Duodenal mucosa (tissue), 2 donors: ENCODE measurements around the gene USP53.

Experiments used
- H3K27ac ChIP-seq: one replicate; pipeline ENCODE4 v1.7.0; 2013; ENCODE audit warnings: low read depth, low read length
- H3K27me3 ChIP-seq, 2 donors: one replicate each; pipeline ENCODE4 v1.7.0; 2013; ENCODE audit warnings: low read length in 2 of 2, control low read depth in 1 of 2; ENCODE audit not compliant: insufficient read depth in 2 of 2, control insufficient read depth in 1 of 2
- H3K36me3 ChIP-seq, 2 donors: one replicate each; pipeline ENCODE4 v1.7.0; 2013; ENCODE audit warnings: low read length in 2 of 2, control low read depth in 1 of 2; ENCODE audit not compliant: insufficient read depth in 2 of 2, control insufficient read depth in 1 of 2
- H3K4me1 ChIP-seq, 2 donors: one replicate each; pipeline ENCODE4 v1.7.0; 2013; ENCODE audit warnings: low read length in 2 of 2, control low read depth in 1 of 2; ENCODE audit not compliant: insufficient read depth in 2 of 2, control insufficient read depth in 1 of 2
- H3K4me3 ChIP-seq, 2 donors: one replicate each; pipeline ENCODE4 v1.7.0; 2013; ENCODE audit warnings: low read length in 2 of 2, low read depth in 1 of 2
- H3K9ac ChIP-seq, 2 donors: one replicate each; pipeline ENCODE4 v1.7.0; 2013; ENCODE audit warnings: low read length in 2 of 2, low read depth in 1 of 2
- H3K9me3 ChIP-seq, 2 donors: one replicate each; pipeline ENCODE4 v1.7.0; 2013; ENCODE audit warnings: low read length in 2 of 2, control low read depth in 1 of 2; ENCODE audit not compliant: control insufficient read depth in 1 of 2

USP53 gene

DNA sequence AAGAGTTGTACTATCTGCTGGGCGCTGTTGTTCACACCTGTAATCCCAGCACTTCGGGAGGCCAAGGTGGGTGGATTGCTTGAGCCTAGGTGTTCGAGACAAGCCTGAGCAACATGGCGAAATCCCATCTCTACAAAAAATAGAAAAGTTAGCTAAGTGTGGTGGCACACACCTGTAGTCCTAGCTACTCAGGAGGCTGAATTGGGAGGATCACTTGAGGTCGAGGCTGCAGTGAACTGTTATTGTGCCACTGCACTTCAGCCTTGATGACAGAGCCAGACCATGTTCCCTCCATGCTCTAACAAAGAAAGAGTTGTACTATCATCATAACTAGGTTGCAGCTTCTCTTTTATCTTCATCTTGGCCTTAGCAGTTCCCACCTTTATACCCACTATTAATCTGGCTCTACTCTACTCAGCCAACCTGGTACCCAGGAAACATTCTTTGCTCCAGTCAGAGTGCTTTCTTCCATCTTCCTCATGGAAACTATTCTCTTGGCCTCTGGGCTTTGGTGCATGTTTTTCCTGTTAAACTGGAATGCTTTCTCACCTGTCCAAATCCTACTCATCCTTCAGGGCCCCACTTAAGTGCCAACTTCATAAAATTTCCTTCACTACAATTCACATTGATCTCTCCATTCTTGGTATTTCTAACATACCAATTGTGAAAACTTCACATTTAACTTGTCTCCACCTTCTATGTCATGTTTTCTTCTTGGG is 91.2 kb downstream of the USP53 start:
- no peaks in the 10 kb centered on the region for H3K27me3 ChIP-seq
- H3K36me3 ChIP-seq, result no peaks in the 10 kb centered on the region
- H3K4me1 ChIP-seq, result peaks cover 8% of the 10 kb centered on the region in 2 donors
- H3K9ac ChIP-seq, result no peak overlapping the region
- H3K27ac ChIP-seq, result no peak overlapping the region
- H3K9me3 ChIP-seq, result no peaks in the 10 kb centered on the region
- no peak overlapping the region for H3K4me3 ChIP-seq

DNA sequence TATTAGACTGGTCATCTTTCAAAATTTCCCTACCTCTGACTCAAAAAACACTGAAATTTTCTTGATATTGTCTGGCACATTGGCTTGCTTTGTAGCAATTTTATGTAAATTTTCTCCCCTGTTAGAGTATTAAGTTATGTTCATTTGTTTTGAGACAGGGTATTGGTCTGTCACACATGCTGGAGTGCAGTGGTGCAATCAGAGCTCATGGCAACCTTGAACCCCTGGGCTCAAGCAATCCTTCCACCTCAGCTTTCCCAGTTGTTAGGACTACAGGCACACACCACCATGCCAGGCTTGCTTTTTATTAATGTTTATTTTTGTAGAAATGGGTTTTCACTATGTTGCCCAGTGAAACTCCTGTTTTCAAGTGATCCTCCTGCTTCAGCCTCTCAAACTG is 91.9 kb downstream of the USP53 start:
- Histone ChIP-seq H3K9me3 (no peaks in the 10 kb centered on the region), H3K27me3 (no peaks in the 10 kb centered on the region), H3K9ac (no peak overlapping the region), H3K4me3 (no peak overlapping the region), H3K4me1 (peaks cover 2% of the 10 kb centered on the region in 2 donors), H3K27ac (no peak overlapping the region), H3K36me3 (no peaks in the 10 kb centered on the region)

DNA sequence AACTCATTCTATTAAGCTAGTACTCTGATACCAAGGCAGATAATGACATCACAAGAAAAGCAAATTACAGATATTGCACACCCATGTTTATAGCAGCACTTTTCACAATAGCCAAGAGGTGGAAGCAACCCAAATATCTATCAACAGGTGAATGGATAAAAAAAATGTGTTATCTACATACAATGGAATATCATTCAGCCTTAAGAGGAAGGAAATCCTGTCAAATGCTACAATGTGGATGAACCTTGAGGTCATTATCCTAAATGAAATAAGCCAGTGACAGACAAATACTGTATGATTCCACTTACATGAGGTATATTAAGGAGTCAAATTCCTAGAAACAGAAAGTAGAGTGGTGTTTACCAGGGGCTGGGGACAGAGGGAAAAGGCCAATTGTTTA is 95.1 kb downstream of the USP53 start:
- Histone ChIP-seq H3K27me3 (no peaks in the 10 kb centered on the region), H3K4me3 (no peak overlapping the region), H3K9ac (no peak overlapping the region), H3K9me3 (no peaks in the 10 kb centered on the region), H3K4me1 (peaks cover 0 to 2% of the 10 kb centered on the region in 2 donors), H3K27ac (no peak overlapping the region), H3K36me3 (no peaks in the 10 kb centered on the region)

DNA sequence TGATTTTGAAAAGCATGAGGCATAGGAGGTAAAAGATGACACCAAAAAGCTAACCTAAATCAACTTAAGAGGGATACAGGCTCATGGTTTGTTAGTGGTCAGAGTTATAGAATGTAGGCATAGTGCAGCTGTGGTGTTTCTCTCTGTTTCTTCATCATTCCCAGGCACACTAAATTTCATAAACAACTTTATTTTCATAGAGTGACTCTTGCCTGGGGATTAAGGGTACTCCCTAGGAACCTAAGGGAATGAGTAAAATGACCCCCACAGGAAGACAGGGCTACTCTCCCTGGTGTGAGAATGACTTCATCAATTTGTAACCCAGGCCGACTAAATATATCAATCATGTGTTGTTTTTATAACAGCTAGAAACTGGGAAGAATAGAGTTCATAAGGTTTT is 98.3 kb downstream of the USP53 start:
- H3K36me3 ChIP-seq, result peaks cover 0 to 4% of the 10 kb centered on the region in 2 donors
- H3K9me3 ChIP-seq, result no peaks in the 10 kb centered on the region
- H3K4me1 ChIP-seq, result peaks cover 0 to 2% of the 10 kb centered on the region in 2 donors
- H3K27me3 ChIP-seq, result no peaks in the 10 kb centered on the region
- no peak overlapping the region for H3K27ac ChIP-seq
- H3K4me3 ChIP-seq, result no peak overlapping the region
- no peak overlapping the region for H3K9ac ChIP-seq

DNA sequence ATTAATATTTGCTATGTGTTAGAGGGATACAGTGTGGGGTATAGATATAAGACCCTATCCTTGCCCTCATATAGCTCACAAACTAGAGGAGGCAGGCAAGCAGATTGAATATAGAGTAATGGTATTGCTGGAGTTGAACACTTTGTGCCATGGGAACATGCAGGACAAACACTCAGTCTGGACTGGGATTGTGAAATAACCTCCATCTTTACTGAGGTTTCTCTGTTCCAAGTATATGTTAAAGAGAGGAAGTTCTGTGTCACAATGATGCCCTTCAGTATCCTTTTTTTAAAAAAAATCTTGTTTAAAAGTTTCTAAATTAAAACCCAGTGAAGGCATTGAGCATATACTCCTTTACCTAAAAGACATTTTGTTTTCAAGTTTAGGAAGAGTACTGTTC is 100.7 kb downstream of the USP53 start:
- Histone ChIP-seq H3K27me3 (no peaks in the 10 kb centered on the region), H3K36me3 (peaks cover 0 to 4% of the 10 kb centered on the region in 2 donors), H3K9me3 (no peaks in the 10 kb centered on the region), H3K27ac (no peak overlapping the region), H3K4me1 (no peaks in the 10 kb centered on the region), H3K4me3 (no peak overlapping the region), H3K9ac (no peak overlapping the region)

DNA sequence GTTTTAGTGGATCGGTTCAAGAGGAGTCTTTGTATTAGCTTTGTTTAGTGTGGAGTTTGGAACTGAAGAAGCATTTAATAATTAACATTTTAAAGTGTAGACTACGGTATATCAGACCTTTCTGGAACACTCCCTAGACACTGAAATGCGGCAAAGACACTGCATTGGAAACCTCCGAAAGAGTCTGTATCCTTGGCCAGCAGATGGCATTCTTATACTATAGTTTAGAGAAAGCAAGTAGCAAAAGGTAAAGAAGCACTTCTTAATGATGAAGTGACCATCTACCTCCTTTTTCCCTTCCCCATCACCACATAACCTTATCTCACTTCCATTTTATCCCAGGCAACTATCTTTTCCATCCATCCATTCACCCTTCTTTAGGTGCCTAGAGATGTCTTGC is 101.8 kb downstream of the USP53 start:
- Histone ChIP-seq H3K4me1 (no peaks in the 10 kb centered on the region), H3K27ac (no peak overlapping the region), H3K9me3 (no peaks in the 10 kb centered on the region), H3K36me3 (peaks cover 0 to 4% of the 10 kb centered on the region in 2 donors), H3K4me3 (no peak overlapping the region), H3K27me3 (no peaks in the 10 kb centered on the region), H3K9ac (no peak overlapping the region)

DNA sequence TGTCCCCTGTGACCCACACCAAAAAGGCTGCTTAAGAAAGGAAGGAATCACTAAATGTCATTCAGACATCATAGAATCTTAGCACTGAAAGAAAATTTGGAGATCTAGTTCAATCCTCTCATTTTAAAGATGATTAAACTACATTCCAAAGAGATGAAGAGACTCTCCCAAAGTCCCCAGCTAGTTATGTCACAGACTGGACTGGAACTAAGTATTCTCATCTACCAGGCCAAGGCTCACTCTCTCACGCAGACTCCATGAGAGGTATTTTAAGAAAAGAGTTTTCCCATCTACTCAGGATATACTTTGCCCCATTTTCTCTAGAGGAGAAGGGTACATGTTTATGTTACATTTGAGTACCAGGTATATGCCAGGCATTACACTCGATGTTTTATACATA is 102.5 kb downstream of the USP53 start:
- Histone ChIP-seq H3K36me3 (peaks cover 3 to 4% of the 10 kb centered on the region in 2 donors), H3K4me3 (no peak overlapping the region), H3K9me3 (no peaks in the 10 kb centered on the region), H3K4me1 (no peaks in the 10 kb centered on the region), H3K9ac (no peak overlapping the region), H3K27me3 (no peaks in the 10 kb centered on the region), H3K27ac (no peak overlapping the region)

DNA sequence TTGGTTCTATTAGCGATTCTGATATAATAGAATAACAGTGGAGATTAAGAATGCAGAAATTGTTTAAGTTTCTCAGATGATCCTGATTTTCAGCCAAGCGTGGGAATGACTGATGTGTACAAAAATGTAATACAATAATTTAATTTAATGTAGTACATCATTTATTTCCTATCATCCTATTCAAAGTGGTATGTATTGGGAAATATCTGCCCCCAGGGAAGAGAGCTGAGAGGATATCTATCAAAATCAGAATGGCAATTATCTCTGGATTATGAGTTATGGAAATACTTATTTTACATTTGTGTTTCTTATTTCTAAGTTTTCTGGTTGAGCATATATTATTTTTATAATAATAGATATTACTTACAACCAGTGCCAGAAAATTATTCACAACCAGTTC is 105.5 kb downstream of the USP53 start:
- Histone ChIP-seq H3K4me3 (no peak overlapping the region), H3K4me1 (peaks cover 4 to 6% of the 10 kb centered on the region in 2 donors), H3K9ac (no peak overlapping the region), H3K9me3 (no peaks in the 10 kb centered on the region), H3K36me3 (peaks cover 3 to 4% of the 10 kb centered on the region in 2 donors), H3K27ac (no peak overlapping the region), H3K27me3 (no peaks in the 10 kb centered on the region)

DNA sequence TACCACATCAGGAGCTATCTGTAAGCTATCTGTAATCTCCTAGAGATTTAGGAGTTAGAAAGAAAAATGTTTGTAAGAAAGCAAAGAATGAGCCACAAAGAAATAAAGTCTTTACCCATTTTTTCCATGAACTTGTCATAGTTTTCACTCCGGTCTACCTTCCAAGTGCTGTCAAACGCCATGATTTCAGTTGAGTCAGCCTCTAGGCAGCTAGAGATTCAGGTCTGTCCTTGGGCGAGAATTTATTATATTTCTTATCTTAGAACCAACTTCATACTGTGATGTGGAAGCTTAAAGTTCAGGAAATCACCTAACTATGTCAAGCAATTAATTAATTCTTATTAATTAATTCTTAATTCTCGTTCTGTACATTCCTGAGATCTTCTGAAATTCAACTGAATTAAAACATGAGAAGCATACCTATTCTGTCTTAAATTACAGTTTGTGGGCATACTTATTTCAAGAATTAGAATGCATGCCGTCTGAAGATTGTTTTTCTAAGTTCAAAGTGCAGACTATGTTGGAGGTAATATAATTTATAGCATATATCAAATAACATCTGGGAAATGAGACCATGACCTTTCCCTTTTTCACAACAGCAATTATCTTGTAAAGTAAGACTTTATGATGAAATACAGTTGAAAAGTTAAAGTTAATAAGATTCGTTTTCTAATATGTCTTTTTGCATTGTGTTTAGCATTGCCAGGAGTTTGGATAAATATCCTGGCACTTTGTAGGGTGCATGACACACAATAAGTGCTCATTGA is 109.6 kb downstream of the USP53 start, which contains the start of gene FABP2:
Gene FABP2 (minus strand): TSS at position 218 of the 767 bp plus-strand sequence. CDS start 36 bp downstream, at position 182.
- H3K36me3 ChIP-seq, result peaks cover 0 to 3% of the 10 kb centered on the region in 2 donors
- H3K4me1 ChIP-seq, result peaks cover 4 to 7% of the 10 kb centered on the region in 2 donors
- peak within 1 kb of the TSS; percentile 19 to 72 for H3K9ac ChIP-seq
- peak within 1 kb of the TSS; percentile 63 for H3K27ac ChIP-seq
- H3K9me3 ChIP-seq, result no peaks in the 10 kb centered on the region
- H3K4me3 ChIP-seq, result peak within 1 kb of the TSS; percentile 67 to 82
- H3K27me3 ChIP-seq, result no peaks in the 10 kb centered on the region

DNA sequence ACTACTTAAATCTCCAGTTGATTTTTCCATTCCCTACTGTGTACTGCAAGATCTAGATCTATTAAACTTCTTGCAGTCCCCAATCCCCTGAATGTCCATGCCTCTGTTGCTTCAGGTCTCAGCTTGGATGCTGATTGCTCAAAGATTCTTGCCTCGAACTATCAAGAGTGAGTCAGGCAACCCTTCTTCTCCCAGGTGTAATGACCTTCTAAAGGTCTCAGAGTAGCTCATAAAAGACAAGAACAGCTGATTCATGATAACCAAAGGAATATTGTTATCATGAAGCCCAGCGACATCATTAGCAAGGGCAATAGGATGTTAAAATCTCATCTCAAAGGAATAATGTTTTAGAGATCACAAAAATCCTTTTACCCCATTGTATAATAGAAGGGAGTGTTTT is 116.2 kb downstream of the USP53 start:
- H3K4me3 ChIP-seq, result no peak overlapping the region
- H3K4me1 ChIP-seq, result peaks cover 8 to 11% of the 10 kb centered on the region in 2 donors
- no peaks in the 10 kb centered on the region for H3K9me3 ChIP-seq
- H3K27me3 ChIP-seq, result no peaks in the 10 kb centered on the region
- no peak overlapping the region for H3K9ac ChIP-seq
- H3K27ac ChIP-seq, result no peak overlapping the region
- H3K36me3 ChIP-seq, result no peaks in the 10 kb centered on the region
